ENCODE measurements around the gene MPO.

Gene MPO

GRCh38 chr17:58265902-58266875, 14.5 kb downstream of the MPO start:
- ChIA-PET CTCF (interaction anchor here (0.7 to 1.9 kb wide), 5 partner anchors 14 to 181 kb away, joined by 3 to 9 read pairs (median 4); partner anchors contain the start of gene MPO), POLR2A (interaction anchor here (0.6 kb wide), 1 partner anchor 66 kb away, joined by 3 read pairs; no protein-coding TSS in a partner anchor)
- DNase-seq (ENCODE audit: extremely low spot score) = no peak
- TF ChIP-seq CTCF (IDR thresholded peaks at IDR 0.05; ENCODE audit: control extremely low read depth, extremely low read depth, low read depth, missing control alignments) = no peak

GRCh38 chr17:58265271-58265670, 15.5 kb downstream of the MPO start:
- no peak for DNase-seq (ENCODE audit: extremely low spot score)
- TF ChIP-seq CTCF (IDR thresholded peaks at IDR 0.05; ENCODE audit: control extremely low read depth, extremely low read depth, low read depth, missing control alignments) = no peak
- POLR2A ChIA-PET = no interaction called here
- CTCF ChIA-PET = interaction anchor here (1.6 to 1.9 kb wide), 2 partner anchors 15 to 65 kb away, joined by 5 to 9 read pairs; no protein-coding TSS in a partner anchor

GRCh38 chr17:58264407-58265103, 16.2 kb downstream of the MPO start:
- CTCF ChIA-PET = interaction anchor here (1.6 to 3.0 kb wide), 3 partner anchors 15 to 65 kb away, joined by 5 to 12 read pairs (median 9); no protein-coding TSS in a partner anchor
- POLR2A ChIA-PET = no interaction called here
- DNase-seq (ENCODE audit: extremely low spot score) = no peak
- no peak for TF ChIP-seq CTCF (IDR thresholded peaks at IDR 0.05; ENCODE audit: control extremely low read depth, extremely low read depth, low read depth, missing control alignments)

GRCh38 chr17:58263773-58264172, 17.0 kb downstream of the MPO start:
- ChIA-PET POLR2A (no interaction called here), CTCF (interaction anchor here (1.4 to 3.0 kb wide), 2 partner anchors 14 to 16 kb away, joined by 5 to 12 read pairs; no protein-coding TSS in a partner anchor)
- no peak for TF ChIP-seq CTCF (IDR thresholded peaks at IDR 0.05; ENCODE audit: control extremely low read depth, extremely low read depth, low read depth, missing control alignments)
- DNase-seq (ENCODE audit: extremely low spot score) = no peak

- no peak for DNase-seq (ENCODE audit: extremely low spot score)
- CTCF ChIA-PET = interaction anchor here (3.0 kb wide), 1 partner anchor 12 kb away, joined by 12 read pairs; no protein-coding TSS in a partner anchor
- POLR2A ChIA-PET = no interaction called here
- TF ChIP-seq CTCF (IDR thresholded peaks at IDR 0.05; ENCODE audit: control extremely low read depth, extremely low read depth, low read depth, missing control alignments) = no peak
These were observed 18.6 kb downstream of the MPO start for GRCh38 chr17:58262149-58262548.

- ChIA-PET POLR2A (no interaction called here), CTCF (interaction anchor here (1.0 kb wide), 2 partner anchors 17 to 24 kb away, joined by 3 read pairs; partner anchors contain the start of gene LPO)
- no peak for DNase-seq (ENCODE audit: extremely low spot score)
These were observed 25.9 kb downstream of the MPO start for GRCh38 chr17:58254803-58255202.

More at GRCh38 chr17:58254803-58255202, 25.9 kb downstream of the MPO start:
- TF ChIP-seq CTCF (IDR thresholded peaks at IDR 0.05; ENCODE audit: control extremely low read depth, extremely low read depth, low read depth, missing control alignments) = no peak
